GM21390 (cell line): ENCODE measurements around the gene NAV2.
A peak's percentile ranks its signal among the peaks of the same experiment; 100 is the strongest.

Experiments
- ATAC-seq: cut with Tn5 transposase; IDR thresholded peaks from one replicate; pipeline ENCODE4 v1.9.1; 2021; ENCODE audit not compliant: unreplicated experiment

NAV2 gene

DNA sequence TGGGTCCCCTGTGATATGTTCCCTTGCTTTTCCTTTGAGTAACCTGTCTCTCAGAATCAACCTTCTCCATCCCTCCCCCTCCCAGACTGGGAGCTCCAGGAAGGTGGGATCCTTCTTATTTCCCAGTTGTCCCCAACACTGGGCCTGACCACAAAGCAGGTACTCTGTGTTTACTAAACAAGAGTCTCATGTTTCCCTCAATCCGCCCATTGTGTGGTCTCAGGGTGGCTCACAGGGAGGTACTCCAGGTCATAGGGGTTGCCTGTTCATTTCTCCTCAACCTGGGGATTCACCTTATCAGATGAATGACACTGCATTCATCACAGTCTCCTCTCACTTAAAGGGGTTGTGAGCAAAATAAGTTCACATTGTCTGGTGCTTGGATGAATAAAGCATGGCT lies 26.4 kb upstream of the NAV2 start:
- ATAC-seq: no peak

DNA sequence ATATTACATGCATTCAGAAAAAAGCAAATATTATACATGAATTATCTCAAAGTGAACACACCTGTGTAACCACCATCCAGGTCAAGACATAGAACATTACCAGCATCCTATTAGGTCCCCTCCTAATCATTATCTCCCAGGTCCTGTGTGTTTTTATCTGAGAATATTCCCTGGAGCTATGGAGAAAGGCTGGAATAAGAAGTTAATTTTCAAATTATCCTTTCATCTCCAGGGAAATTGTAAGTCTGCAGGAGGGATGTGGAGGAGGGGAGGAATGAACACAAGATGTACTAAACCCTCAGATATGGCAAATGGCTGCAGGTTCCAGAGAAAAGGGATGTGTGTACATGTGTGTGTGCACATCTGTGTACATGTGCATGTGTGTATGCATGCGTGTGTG lies 25.2 kb upstream of the NAV2 start:
- no peak for ATAC-seq

DNA sequence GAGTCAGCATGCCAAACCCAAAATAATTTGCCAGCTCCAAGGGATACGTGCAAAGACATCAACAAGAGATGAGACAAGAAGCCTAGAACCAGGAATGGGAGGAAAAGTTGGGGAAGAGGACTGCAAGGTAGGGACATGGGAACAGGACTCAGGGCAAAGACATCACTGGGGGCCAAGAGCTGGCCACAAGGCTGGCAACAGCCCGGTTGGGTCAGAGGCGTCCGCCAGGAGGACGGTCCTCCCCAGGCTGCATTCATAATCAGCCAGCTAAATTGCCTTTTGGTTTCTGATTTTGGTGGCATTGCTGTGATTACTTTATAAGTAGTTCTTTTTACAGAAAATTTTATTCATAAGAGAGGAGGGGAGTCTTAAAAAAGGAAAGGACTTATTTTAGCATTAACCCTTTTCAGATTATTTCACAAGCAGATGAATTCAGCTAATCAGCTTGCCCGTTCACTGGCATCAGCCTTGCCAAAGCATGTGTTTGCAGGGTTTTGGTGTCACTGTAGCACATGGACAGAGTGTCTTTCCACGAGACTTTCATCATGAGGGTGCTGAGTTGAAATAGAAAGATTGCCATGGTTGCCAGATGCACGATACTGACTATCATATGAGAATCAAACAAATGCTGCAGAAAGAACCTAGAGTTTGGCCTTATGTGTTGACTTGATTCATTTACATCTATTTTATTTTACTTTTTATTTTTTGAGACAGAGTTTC lies 23.2 kb upstream of the NAV2 start:
- ATAC-seq: no peak

DNA sequence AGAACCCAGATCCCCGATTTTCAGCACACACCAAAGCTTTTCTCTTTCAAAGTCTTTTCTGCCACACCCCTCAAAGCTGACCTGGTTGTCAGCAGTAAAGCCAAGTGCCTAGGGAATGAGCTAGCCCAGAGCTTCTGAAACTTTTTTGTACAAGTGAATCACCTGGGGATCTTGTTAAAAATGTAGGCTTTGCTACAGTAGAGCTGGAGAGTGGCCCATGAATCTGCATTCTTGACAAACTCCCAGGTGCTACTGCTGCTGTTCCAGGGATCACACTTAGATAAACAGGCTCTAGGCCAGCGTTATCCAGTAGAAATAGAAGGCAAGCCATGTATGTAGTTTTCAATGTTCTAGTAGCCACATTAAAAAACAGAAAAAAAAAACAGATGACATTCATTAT lies 21.8 kb upstream of the NAV2 start:
- no peak for ATAC-seq

DNA sequence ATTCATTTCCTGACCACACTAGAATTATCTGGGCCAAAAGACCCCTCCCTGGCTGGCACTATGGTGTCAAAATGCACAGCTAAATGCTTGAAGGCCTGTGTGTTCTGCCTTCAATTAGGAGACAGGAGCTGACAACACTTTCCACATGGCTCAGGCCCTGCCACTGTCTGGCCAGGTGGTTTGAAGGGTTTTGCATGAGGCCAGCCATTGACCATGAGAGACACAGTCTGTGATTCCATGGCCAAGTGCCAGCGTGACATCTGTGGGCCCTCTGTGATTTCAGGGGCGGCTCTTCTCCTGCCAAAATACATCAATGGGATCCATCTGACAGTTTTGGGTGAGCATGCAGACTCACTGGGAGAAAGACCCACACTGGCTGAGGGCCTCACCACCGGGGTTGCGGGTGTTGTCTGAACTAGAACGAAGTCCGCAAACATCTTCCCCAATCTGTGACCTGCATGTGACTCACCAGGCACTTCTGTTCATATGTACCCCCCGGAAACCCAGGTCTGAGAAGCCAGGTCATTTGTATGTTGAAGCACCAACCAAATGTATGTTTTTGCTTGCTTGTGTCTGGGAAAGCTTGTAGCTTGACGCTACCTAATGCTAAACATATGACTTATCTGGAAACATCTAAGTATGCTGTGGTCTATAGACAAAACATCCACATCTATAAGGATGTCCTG lies 20.7 kb upstream of the NAV2 start:
- no peak for ATAC-seq

DNA sequence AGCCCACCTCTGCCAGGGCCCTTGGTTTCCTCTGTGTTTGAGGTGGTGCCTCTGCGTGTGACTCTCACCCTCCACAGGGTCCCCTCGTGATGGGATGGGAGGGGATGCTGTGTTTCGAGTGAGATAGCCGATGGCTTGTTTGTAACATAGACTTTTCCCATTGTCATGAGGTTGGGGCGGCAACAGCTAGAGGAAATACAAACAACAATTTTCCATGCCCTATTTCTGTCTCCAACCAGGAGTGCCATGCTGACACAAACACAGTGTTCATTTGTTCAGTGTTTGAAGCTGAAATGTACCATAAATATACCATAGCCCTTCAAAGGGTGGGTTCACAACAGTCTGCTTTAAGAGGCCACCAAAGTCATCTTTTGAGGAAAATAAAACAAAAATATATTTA lies 19.5 kb upstream of the NAV2 start:
- no peak for ATAC-seq

DNA sequence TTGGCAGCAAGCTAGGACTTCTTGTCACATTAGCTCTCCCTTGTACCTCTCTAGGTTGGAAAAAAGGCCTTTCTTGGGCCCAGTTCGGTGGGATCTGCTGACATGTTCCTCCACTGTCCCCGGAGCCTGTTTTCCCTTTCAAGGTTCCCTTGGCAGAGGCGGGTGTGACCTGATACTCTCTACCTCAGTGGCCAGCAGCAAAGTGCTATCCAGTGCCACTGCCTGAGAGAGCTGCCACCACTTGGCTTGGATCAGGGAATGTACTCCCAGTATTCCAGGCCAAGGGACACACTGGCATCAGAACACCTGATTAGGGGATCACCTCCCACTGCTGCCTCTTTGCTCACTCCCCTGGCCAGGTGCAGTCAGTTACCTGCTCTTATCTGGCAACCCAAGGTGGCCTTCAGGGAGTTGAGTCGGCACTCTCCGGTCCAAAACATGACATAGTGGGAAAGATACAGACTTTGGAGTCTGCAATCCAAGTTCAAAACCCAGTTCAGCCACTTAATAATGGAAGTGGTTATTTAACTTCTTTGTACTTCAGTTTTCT lies 17.8 kb upstream of the NAV2 start:
- ATAC-seq: no peak

DNA sequence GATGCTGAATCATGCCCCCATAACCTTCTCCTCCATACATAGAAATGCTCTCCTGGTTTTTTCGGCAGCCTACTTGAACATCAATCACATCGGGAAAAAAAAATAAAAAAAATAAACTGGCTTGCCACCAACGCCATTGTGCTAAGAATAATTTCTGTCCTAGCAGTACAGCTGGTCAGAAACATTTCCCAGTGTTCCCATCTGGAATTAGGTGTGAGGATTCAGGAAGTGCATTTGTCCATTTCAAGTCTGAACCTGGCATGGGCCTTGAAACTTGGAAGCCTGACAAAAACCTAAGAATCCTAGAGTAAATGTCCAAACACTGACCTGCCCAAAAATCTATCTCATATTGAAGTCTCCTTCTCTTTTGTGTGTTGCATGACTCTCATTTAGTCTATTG lies 16.6 kb upstream of the NAV2 start:
- ATAC-seq: no peak

DNA sequence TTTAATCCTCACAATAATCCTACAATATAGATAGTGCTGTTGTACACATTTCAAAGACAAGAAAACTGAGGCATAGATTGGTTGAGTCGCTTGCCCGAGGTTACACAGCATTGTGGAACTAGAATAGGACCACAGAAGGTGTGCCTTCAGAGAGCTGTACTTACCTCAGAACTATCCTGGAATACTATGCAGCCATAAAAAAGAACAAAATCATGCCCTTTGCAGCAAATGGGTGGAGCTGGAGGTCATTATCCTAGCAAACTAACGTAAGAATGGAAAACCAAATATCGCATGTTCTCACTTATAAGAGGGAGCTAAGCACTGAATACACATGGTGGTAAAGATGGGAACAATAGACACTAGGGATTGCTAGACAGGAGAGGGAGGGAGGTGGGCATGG lies 15.7 kb upstream of the NAV2 start:
- ATAC-seq: no peak

DNA sequence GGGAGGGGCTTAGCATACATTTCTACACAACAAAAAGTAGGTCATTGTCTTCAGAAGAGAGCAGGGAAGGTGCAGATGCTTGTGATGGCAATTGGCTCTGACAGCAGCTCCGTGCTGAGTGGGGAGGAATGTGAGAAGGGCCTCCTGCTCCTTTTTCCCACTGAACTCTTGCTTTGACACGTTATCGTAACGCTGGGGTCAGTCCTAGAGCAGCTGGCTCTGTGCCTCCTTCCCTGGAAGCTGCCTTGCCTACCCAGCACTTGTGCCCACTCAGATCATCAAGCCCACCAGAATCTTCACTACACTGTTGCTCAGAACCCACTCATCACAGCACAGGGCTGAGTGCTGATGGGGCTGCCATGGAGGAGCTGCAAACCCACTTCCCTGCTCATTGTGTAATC lies 14.9 kb upstream of the NAV2 start:
- ATAC-seq: no peak

DNA sequence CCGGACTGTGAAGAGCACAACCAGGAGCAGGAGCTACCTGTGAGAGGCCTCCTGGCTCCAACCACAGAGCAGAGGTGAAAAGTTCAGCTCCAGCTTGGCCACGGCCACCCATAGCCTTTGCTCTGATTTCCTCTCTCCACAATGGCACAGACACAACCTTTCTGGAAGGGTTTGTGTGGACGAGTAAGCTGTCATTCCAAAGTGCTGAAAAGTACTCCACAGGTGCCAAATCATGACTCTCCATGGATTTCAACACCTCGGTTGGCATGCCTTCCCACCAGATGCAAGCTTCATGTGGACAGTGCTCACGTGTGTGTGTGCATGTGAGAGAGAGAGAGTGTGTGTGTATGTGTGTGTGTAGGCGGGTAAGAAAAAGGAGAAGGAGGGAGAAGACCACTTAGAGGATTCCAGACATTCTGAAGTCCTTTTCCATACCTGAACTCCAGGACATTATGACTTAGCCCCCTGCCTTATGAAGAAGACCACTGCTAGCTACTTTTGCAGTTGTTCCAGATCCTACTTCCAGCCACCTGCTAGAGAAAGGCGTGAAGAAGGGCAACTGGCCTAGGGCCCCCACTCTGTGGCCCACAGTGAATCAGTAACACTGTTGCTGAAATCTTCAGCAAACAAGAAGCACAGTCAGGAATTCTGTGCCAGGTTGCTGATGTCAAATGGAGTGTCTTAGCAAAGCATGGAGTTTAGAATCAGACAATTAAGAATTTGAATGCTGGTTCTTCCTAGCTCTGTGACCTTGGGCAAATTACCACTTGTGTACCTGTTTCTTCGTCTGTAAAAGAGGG lies 13.9 kb upstream of the NAV2 start:
- no peak for ATAC-seq

DNA sequence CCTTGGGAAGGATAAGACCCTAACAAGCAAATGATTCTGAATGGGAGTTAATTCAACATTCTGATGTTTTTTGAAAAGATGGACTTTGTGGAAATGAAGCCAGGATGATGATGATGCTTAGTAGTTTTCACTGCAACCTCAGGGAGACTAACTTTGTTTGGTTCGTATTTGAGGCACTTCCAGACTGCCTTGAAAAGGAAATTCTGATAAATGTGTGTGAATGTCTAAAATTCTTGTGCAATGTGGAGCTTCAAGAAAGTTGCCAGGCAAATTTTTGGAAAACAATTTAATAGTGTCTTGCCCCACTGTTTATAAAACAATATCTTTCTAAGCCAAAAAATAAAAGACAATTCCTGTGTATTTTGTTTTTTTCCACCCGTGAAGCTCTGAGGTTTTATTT lies 11.2 kb upstream of the NAV2 start:
- ATAC-seq: no peak

DNA sequence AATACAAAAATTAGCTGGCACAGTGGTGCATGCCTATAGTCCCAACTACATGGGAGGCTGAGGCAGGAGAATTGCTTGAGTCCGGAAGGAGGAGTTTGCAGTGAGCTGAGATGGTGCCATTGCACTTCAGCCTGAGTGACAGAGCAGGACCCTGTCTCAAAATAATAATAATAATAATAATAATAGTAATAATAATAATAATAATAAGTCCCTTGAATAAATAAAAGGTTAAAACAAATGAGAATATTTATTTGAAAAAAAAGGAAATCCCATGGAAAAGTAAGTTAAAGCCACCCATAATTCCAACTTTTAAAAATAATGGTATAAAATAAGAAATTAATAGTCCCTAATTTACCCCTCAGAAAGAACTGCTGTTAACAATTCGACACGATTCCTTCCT lies 10.0 kb upstream of the NAV2 start:
- ATAC-seq: no peak

DNA sequence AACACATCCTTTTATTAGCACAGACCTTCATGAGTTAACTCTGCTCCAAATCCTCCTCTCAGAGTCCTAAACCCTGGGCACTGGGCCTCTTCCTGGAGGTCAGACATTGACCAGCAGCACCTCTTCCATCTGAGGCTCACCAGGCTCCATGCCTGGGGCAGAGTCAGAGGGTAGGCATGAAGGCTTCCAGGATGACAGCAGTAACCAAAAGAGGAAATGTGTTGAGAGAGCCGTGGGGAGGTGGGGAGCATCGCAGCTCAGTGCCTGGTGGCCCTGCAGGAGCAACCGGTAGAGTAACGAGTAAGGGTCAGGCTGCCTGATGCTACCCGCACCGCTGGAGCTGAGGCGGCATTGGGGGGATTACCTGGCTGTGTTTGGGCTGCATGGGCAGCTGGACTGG lies 9.4 kb upstream of the NAV2 start:
- ATAC-seq: no peak

DNA sequence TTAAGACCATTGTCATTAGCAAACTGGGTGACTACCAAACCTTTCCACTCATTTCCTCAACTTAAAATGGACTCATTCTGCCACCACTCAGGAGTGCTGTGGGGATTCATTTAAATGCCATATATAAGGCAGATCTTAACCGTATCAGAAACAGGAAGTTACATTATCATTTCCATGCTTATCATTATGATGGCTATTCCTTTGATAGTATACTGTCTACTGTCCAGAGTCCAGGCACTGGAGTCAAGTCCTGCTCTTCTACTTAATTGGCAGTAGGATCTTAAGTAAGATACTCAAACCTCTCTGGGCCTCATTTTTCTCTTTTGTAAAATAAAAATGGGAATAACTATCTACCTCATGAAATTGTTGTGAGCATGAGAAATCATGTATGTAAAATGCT lies 8.4 kb upstream of the NAV2 start:
- no peak for ATAC-seq

DNA sequence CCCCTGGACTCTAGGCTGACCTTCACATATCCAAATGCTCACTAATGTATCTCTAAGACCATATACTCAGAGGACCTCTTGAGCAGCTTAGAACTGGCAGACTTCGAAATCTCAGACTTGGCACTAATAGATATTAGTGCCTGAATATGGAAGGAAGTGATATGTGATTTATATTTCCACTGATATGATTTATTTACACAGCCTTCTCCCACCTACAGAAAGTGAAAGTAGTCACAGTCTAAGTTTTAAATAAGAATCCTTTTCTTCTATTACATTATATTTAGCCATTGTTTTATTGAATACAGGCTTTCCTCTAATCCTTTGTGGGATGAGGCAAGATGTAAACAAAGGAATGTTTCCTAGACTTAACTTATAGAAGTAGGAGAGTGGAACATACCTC lies 6.7 kb upstream of the NAV2 start:
- no peak for ATAC-seq

DNA sequence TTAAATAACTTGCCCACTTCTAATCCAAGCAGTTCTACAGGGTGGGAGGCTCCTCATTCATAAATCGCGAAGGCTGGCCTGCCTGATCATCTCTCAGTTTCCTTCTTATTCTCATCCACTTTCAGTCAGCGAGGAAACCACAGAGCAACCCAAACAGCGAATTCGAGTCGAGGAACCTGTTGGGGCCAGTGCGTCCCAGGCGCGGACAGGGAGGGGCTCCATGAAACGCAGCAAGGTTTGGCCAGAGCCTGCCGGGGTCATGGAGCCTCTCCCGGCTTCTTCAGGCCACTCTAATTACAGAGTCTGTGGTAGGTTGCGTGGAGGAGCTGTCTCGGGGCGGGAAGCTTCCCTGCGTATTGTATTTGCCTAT lies 741 bp upstream of the NAV2 start:
- peak; percentile 25 for ATAC-seq

DNA sequence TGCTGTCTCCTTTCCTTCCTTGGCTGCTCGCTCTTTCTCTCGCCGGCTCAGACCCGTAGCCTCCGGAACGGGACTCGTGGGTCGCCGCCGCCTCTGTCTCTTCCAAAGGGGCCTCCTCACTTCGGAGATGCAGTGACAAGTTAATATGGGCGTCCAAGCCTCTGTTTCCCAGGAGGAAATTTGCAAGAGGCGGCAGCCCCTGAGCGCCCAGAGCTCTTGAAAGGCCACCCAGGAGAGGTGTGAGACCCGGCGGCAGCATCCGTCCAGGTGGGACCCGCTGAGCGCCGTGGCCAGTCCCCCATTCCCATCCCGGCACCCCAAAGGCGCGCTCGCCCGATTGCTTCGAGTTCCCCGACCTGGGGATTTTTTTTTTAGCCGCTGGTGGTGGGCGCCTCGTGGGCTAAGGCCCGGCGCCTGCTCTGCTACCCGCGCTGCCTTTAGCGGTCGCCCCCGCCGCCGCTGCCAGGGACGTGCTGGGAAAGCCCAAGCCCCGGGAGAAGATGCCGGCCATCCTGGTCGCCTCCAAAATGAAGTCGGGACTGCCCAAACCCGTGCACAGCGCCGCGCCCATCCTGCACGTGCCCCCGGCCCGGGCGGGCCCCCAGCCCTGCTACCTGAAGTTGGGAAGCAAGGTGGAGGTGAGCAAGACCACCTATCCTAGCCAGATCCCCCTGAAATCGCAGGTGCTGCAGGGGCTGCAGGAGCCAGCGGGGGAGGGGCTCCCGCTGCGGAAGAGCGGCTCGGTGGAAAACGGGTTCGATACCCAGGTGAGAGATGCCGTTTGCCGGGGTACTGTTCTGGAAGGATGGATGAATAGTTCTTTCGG lies 772 bp downstream of the NAV2 start:
- ATAC-seq: peak; percentile 13

DNA sequence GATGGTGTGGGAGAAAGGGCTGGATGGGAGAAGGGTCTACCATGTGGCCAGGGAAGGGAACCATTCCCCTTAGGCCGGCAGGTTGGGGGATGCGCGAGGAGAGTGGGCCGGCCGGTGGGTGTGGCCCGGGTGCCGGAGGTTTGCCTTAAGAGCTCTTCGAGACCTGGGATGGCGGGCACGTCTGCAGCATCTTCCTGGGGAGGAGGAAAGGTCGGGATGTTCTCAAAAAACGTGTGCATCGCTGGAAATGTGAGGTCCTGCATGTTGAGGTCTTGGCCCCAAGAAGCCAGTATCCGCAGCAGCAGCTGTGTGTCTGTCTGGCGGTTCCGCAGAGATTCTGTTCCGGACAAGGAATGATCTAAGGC lies 1.4 kb downstream of the NAV2 start:
- no peak for ATAC-seq

DNA sequence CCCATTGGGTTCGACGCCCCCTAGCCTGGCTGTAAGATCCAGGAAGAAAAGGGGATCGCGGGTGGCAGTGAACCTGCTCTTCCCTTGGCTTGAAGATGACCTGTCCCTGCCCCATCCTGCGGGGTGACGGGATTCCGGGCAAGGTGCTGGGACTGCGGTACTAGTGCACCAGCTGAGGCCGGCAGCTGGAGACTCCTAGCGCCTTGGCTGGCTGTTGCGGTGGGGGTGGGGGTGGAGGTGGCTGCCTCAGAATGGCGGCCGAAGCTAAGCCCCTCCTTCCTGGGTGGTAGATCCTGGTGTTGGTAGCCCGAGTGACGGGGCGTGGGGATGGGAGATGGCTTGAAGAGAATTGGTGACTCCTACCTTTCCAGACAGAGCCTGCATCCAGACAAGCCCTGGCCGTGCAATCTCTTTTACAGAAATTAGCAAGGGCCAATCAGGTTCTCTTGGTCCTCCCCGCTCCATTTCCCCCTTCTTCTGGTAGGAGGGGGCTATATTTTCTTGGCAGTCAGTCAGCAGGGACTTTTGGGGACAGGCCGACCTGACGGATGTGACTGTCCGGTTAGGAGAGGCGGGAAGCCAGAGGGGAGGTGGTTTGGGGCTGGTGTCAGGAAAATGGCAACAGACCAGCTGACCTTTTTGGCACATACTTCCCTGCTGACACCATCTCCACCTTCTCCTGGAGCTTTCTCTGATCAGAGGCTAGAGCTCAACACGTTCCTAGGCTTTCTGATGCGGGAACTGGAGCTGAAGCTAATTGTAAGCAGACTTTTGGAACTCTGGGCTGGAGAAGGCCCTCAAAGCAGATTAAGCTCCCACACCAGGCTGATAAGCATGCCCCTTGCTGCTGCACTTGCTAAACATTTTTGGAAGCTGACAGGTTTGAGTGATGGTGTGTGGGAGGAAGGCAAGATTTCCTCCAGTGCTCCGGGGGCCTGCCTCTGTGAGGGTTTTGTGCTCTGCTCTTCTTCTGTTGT lies 2.0 kb downstream of the NAV2 start:
- ATAC-seq: no peak
